HepG2 (cell line): ENCODE results near the gene GNA12. TPM values are rescaled to one million over a fixed set of nuclear protein-coding genes. Genes with fewer than 3 reads are reported as not detected.

Source experiments
- ATAC-seq: fragments of 200-7000 bp; cut with Tn5 transposase; 3 replicates; pipeline ENCODE4 v1.9.1; 2020; ENCODE audit warnings: mild to moderate bottlenecking, moderate library complexity
- BruUV-seq: library from RNA; stranded (reverse); fragments of 400-500 nt; replicated peaks from 2 replicates; lab custom pipeline; 2021; lab: Mats Ljungman, UMichigan
- CTCF ChIA-PET: fragments of 300-600 bp; formaldehyde crosslinking; extraction: SDS; loops from one replicate; lab custom pipeline; 2021; ENCODE audit warnings: low total read pairs, inconsistent platforms, low intra/inter-chr PET ratio; lab: Yijun Ruan, JAX
- POLR2A ChIA-PET: fragments of 350-600 bp; sonication (Branson Sonifier 250); formaldehyde crosslinking; loops from one replicate; lab custom pipeline; 2020; ENCODE audit warnings: antibody characterized with exemption, inconsistent platforms; lab: Yijun Ruan, JAX
- DNase-seq: peaks from one replicate; pipeline ENCODE4 v3.0.0-alpha.2; 2015; ENCODE audit warnings: low spot score
- FAIRE-seq: peaks from 3 replicates; lab custom pipeline; 2011; peaks lifted over from hg19 to GRCh38; lab: Jason Lieb, UNC
- H2AFZ ChIP-seq: one replicate; pipeline ENCODE4 v1.6.1; 2011; ENCODE audit warnings: low read length, inconsistent platforms
- H3K27ac ChIP-seq: fragments of 300-600 bp; 3 replicates; pipeline ENCODE4 v1.8.0; 2011; ENCODE audit warnings: mixed run types, mild to moderate bottlenecking, mixed read lengths, low read length, inconsistent platforms; ENCODE audit not compliant: insufficient read depth; ENCODE audit errors: extremely low read length
- H3K27me3 ChIP-seq, 2 experiments: fragments of 200-600 bp in 1 of 2; 2 replicates in 1 of 2; 3 replicates in 1 of 2; pipeline versions ENCODE4 v1.6.0 to v1.8.0; 2011; ENCODE audit warnings: low read length in 2 of 2, mild to moderate bottlenecking in 2 of 2, moderate library complexity in 2 of 2, inconsistent platforms in 1 of 2; ENCODE audit not compliant: insufficient read depth in 2 of 2, control insufficient read depth in 1 of 2
- H3K36me3 ChIP-seq, 2 experiments: fragments of 200-600 bp in 1 of 2; replicated peaks in 1 of 2; 2 replicates in 1 of 2; 3 replicates in 1 of 2; pipeline versions ENCODE4 v1.5.1 to v1.8.0; 2011; ENCODE audit warnings: low read length in 2 of 2, inconsistent platforms in 1 of 2; ENCODE audit not compliant: insufficient read depth in 2 of 2, control insufficient read depth in 1 of 2
- H3K4me1 ChIP-seq: 2 replicates; pipeline ENCODE4 v1.5.1; 2012; ENCODE audit warnings: low read length, inconsistent platforms; ENCODE audit not compliant: insufficient read depth
- H3K4me2 ChIP-seq: 2 replicates; pipeline ENCODE4 v1.6.0; 2011; ENCODE audit warnings: low read depth, low read length, inconsistent platforms
- H3K4me3 ChIP-seq, 3 experiments: fragments of 200-600 bp in 1 of 3; sonication (generic), shearing (Covaris generic) in 1 of 3; replicated peaks in 1 of 3; 2 replicates each; pipeline ENCODE4 v1.5.1; 2011 to 2016; ENCODE audit warnings: low read length in 3 of 3, inconsistent platforms in 2 of 3, low read depth in 2 of 3, mild to moderate bottlenecking in 2 of 3, control low read depth in 1 of 3, mixed read lengths in 1 of 3; ENCODE audit not compliant: insufficient read depth in 1 of 3
- H3K79me2 ChIP-seq: one replicate; pipeline ENCODE4 v1.6.1; 2011; ENCODE audit warnings: low read length, inconsistent platforms; ENCODE audit not compliant: insufficient read depth
- H3K9ac ChIP-seq: 2 replicates; pipeline ENCODE4 v1.6.0; 2011; ENCODE audit warnings: mild to moderate bottlenecking, low read depth, low read length, inconsistent platforms; ENCODE audit not compliant: insufficient read depth
- H3K9me3 ChIP-seq: 2 replicates; pipeline ENCODE4 v1.5.1; 2012; ENCODE audit warnings: mild to moderate bottlenecking, low read length
- H4K20me1 ChIP-seq: 2 replicates; pipeline ENCODE4 v1.6.0; 2011; ENCODE audit warnings: inconsistent platforms, mild to moderate bottlenecking, low read length, moderate library complexity; ENCODE audit not compliant: insufficient read depth
- AGO2 ChIP-seq: fragments of 200-400 bp; formaldehyde crosslinking; optimal IDR thresholded peaks from 2 replicates; pipeline ENCODE3; 2017; ENCODE audit warnings: mild to moderate bottlenecking, low read depth, low read length, moderate library complexity
- POLR2G ChIP-seq: fragments of 200-400 bp; formaldehyde crosslinking; IDR thresholded peaks from 2 replicates; pipeline ENCODE4 v1.6.1; 2018; ENCODE audit warnings: mild to moderate bottlenecking, low read depth, low read length, moderate library complexity
- TGIF2 ChIP-seq: IDR thresholded peaks from 2 replicates; pipeline ENCODE4 v1.6.1; 2016; ENCODE audit warnings: control low read depth, missing compliant biosample characterization
- ZBTB33 ChIP-seq: sonication (generic); formaldehyde crosslinking; IDR thresholded peaks from 2 replicates; pipeline ENCODE4 v1.4.0; 2020; ENCODE audit warnings: missing genetic modification reagents
- WGBS: methylation state at CpG from one replicate; pipeline ENCODE4 v1.1.6; 2017; ENCODE audit warnings: low lambda C conversion rate; 5-methylcytosine and 5-hydroxymethylcytosine counted together
- in situ Hi-C: cut with HindIII; loops from 2 replicates; pipeline ENCODE4 v1.10.0; 2017; ENCODE audit warnings: low pct_unique_long_range_greater_than_20kb; ENCODE audit not compliant: extremely low pct_ligation_motif_present
- intact Hi-C: fragments of 100-400 bp; cut with micrococcal nuclease; formaldehyde crosslinking; loops from one replicate; pipeline ENCODE4 v1.10.0; 2022; ENCODE audit not compliant: unreplicated experiment
- polyA plus RNA-seq, 8 experiments: library from polyadenylated mRNA; depleted of rRNA in 3 of 8; stranded (reverse) in 7 of 8; unstranded in 1 of 8; fragments of >200 nt; fragmentation: Illumina TruSeq in 4 of 8; extraction: Trizol in 4 of 8; gene quantifications; 2 replicates each; pipeline versions ENCODE4 v1.2.1 to v1.2.3, GENCODE V29; 2011 to 2016; ENCODE audit warnings: low read depth in 4 of 8, missing spikeins in 1 of 8, mixed read lengths in 1 of 8; ENCODE audit not compliant: insufficient read depth in 1 of 8
- total RNA-seq, 5 experiments: library from RNA; depleted of rRNA; stranded (reverse); fragments of >200 nt; fragmentation: Illumina TruSeq; extraction: Trizol; gene quantifications; 2 replicates each; pipeline ENCODE4 v1.2.3, GENCODE V29; 2016; ENCODE audit warnings: low read depth in 1 of 5
- TF ChIP-seq, protein P1 (sequence below): sonication (generic); formaldehyde crosslinking; IDR thresholded peaks from 2 replicates; pipeline ENCODE4 v1.5.1; 2020; ENCODE audit warnings: mild to moderate bottlenecking, missing genetic modification reagents, moderate library complexity

The GNA12 gene
- total and polyA plus RNA-seq, 2 of the 13 experiments (the other 11 are each of a cell fraction or from before 2014, with no cell fraction given), result 16.2 to 50.9 TPM

- peaks cover 22% of the 10 kb centered on the region for H3K4me1 ChIP-seq
- H3K4me2 ChIP-seq, result no peak overlapping the region
- POLR2A ChIA-PET, result no interaction called here
- no peak overlapping the region for H2AFZ ChIP-seq
- BruUV-seq, result no TSS peak
- intact Hi-C loops, result no loop called here
- no peaks in the 10 kb centered on the region for H3K9me3 ChIP-seq
- CTCF ChIA-PET, result no interaction called here
- FAIRE-seq (no peak), ATAC-seq (no peak), DNase-seq (no peak)
- no peak overlapping the region for H3K27ac ChIP-seq
- no peak overlapping the region for H3K4me3 ChIP-seq
- no peak overlapping the region for H3K9ac ChIP-seq
- in situ Hi-C loops, result no loop called here
- H4K20me1 ChIP-seq, result no peaks in the 10 kb centered on the region; the same call in 1 of the 2 replicates
- TF ChIP-seq, protein P1, sequence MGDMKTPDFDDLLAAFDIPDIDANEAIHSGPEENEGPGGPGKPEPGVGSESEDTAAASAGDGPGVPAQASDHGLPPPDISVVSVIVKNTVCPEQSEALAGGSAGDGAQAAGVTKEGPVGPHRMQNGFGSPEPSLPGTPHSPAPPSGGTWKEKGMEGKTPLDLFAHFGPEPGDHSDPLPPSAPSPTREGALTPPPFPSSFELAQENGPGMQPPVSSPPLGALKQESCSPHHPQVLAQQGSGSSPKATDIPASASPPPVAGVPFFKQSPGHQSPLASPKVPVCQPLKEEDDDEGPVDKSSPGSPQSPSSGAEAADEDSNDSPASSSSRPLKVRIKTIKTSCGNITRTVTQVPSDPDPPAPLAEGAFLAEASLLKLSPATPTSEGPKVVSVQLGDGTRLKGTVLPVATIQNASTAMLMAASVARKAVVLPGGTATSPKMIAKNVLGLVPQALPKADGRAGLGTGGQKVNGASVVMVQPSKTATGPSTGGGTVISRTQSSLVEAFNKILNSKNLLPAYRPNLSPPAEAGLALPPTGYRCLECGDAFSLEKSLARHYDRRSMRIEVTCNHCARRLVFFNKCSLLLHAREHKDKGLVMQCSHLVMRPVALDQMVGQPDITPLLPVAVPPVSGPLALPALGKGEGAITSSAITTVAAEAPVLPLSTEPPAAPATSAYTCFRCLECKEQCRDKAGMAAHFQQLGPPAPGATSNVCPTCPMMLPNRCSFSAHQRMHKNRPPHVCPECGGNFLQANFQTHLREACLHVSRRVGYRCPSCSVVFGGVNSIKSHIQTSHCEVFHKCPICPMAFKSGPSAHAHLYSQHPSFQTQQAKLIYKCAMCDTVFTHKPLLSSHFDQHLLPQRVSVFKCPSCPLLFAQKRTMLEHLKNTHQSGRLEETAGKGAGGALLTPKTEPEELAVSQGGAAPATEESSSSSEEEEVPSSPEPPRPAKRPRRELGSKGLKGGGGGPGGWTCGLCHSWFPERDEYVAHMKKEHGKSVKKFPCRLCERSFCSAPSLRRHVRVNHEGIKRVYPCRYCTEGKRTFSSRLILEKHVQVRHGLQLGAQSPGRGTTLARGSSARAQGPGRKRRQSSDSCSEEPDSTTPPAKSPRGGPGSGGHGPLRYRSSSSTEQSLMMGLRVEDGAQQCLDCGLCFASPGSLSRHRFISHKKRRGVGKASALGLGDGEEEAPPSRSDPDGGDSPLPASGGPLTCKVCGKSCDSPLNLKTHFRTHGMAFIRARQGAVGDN (CRISPR knock-in tag), result peak; percentile 10; the same call in 1 of the 2 replicates
- peak; percentile 77 for TF ChIP-seq AGO2
- TF ChIP-seq TGIF2, result no peak
- 0 out of 2 replicates have a peak, but pooled peaks have one; percentile 19 for TF ChIP-seq POLR2G
- peak; percentile 93 for TF ChIP-seq ZBTB33 (CRISPR knock-in tag)
- 91% methylated on average over 12 of the region's 25 CpGs for WGBS
- no peaks in the 10 kb centered on the region for H3K36me3 ChIP-seq
- H3K79me2 ChIP-seq, result no peaks in the 10 kb centered on the region
- no peaks in the 10 kb centered on the region; a peak in 1 of 5 replicates for H3K27me3 ChIP-seq
Measured at GRCh38 chr7:2711895-2712675, 132.0 kb downstream of the GNA12 start.
